Activated CD4-positive, alpha-beta T cell treated with anti-CD3 and anti-CD28 coated beads, Interleukin-2, amount 50 U/mL, for 4 hours (primary cell): ENCODE data around the gene RHEX.
"Not testable (repeated sequence)": the region's sequence is repeated elsewhere in the genome, so short reads cannot be mapped to it uniquely, and the experiment has no call there.

Source experiments
- DNase-seq, 2 experiments: peaks; one replicate each; pipeline ENCODE4 v3.0.0-alpha.2; 2020

Gene RHEX

GRCh38 chr1:206060844-206061243, 7.9 kb downstream of the RHEX start:
- no peak for DNase-seq

GRCh38 chr1:206062464-206062863, 9.5 kb downstream of the RHEX start:
- DNase-seq, result no peak

- DNase-seq, result not testable (repeated sequence)
Measured at GRCh38 chr1:206064001-206064400, 11.0 kb downstream of the RHEX start.

- DNase-seq, result not testable (repeated sequence)
Measured at GRCh38 chr1:206064501-206064900, 11.5 kb downstream of the RHEX start.

GRCh38 chr1:206065547-206066145, 12.7 kb downstream of the RHEX start:
- DNase-seq, result no peak

GRCh38 chr1:206066479-206067171, 13.7 kb downstream of the RHEX start:
- no peak for DNase-seq

GRCh38 chr1:206067486-206068227, 14.7 kb downstream of the RHEX start:
- DNase-seq, result no peak

- no peak for DNase-seq
Measured at GRCh38 chr1:206068314-206068713, 15.3 kb downstream of the RHEX start.

- DNase-seq, result no peak
Measured at GRCh38 chr1:206070627-206071304, 17.8 kb downstream of the RHEX start.

- DNase-seq, result no peak
Measured at GRCh38 chr1:206074839-206075238, 21.9 kb downstream of the RHEX start.

- no peak for DNase-seq
Measured at GRCh38 chr1:206075786-206076755, 23.1 kb downstream of the RHEX start.

- no peak for DNase-seq
Measured at GRCh38 chr1:206079135-206079534, 26.2 kb downstream of the RHEX start.

GRCh38 chr1:206080026-206080820, 27.2 kb downstream of the RHEX start:
- DNase-seq, result no peak

GRCh38 chr1:206081856-206082255, 28.9 kb downstream of the RHEX start:
- no peak for DNase-seq

GRCh38 chr1:206082831-206083695, 30.1 kb downstream of the RHEX start:
- DNase-seq, result no peak

GRCh38 chr1:206083750-206084149, 30.8 kb downstream of the RHEX start:
- DNase-seq, result no peak

GRCh38 chr1:206087091-206087490, 34.1 kb downstream of the RHEX start:
- DNase-seq, result no peak

GRCh38 chr1:206089341-206089740, 36.4 kb downstream of the RHEX start:
- DNase-seq, result no peak

GRCh38 chr1:206094024-206094423, 41.1 kb downstream of the RHEX start:
- DNase-seq, result no peak

GRCh38 chr1:206097381-206097780, 44.4 kb downstream of the RHEX start:
- DNase-seq, result no peak
